OCI-M1 (cell line): ENCODE data around the gene WDR62.
"Not testable (repeated sequence)": the region's sequence is repeated elsewhere in the genome, so short reads cannot be mapped to it uniquely, and the experiment has no call there.

ENCODE experiments used
- DNase-seq: peaks from one replicate; lab custom pipeline; 2025; lab: John Stamatoyannopoulos, UW

Gene WDR62

DNA sequence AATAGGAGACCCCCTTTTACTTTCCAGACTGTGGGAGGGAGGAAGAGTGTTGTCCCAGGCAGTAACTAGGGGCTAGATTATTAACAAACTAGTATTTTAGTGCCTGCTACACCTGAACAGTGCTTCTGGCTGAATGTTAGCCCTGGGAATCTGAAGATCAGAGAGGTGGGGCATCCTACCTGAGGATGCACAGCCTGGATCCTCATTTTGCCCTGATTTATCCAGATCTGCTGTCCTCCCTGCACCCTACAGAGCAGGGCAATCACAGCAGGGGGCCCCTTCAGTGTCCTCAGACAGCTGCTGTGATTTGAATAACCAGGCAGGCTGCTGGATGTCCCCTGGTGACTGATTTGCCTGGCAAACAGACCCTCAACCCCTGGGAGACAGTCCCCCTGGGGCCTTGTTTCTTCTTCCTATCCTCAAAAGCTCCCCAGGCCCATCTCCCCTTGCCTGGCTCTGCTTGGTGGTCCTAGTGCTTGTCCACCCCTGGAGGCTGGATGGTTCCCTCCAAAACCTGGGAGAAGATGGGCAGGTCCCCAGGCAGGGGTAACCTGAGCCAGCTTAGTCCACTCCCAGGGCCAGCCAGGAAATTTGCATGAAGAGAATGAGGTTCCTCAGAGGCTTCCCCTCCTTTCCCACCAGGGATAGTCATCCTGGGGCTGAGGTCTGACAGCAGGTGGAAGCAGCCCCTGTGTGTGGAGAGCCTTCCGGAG, 55.9 kb downstream of the WDR62 start, which contains the start of gene OVOL3:
Gene OVOL3, plus strand, starts transcription at position 657 of the 713 bp plus-strand sequence. CDS start 60 bp downstream, outside the sequence.
- no peak for DNase-seq

DNA sequence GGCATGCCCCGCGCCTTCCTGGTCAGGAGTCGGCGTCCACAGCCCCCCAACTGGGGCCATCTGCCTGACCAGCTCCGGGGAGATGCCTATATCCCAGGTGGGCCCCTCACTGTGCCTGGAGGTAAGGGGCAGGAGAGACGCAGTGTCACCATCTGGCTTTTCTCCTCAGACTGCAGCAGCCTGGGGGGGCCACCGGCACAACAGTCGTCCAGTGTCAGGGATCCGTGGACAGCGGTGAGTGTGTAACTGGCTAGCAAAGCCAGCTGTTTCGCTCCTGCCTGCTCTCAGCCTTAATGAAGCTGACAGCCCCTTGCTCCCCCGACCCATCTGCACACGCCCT, 56.5 kb downstream of the WDR62 start:
- no peak for DNase-seq

GRCh38 chr19:36112678-36113077, 58.0 kb downstream of the WDR62 start:
- DNase-seq = no peak

GRCh38 chr19:36113425-36113824, 58.7 kb downstream of the WDR62 start:
- no peak for DNase-seq

GRCh38 chr19:36113894-36114720, 59.4 kb downstream of the WDR62 start:
- DNase-seq = no peak

- peak; percentile 100 for DNase-seq
Measured at GRCh38 chr19:36114721-36115452, 60.2 kb downstream of the WDR62 start, which contains the start of gene POLR2I. POLR2I (minus strand) TSS chr19:36114875; CDS start chr19:36114856, 19 bp downstream.

DNA sequence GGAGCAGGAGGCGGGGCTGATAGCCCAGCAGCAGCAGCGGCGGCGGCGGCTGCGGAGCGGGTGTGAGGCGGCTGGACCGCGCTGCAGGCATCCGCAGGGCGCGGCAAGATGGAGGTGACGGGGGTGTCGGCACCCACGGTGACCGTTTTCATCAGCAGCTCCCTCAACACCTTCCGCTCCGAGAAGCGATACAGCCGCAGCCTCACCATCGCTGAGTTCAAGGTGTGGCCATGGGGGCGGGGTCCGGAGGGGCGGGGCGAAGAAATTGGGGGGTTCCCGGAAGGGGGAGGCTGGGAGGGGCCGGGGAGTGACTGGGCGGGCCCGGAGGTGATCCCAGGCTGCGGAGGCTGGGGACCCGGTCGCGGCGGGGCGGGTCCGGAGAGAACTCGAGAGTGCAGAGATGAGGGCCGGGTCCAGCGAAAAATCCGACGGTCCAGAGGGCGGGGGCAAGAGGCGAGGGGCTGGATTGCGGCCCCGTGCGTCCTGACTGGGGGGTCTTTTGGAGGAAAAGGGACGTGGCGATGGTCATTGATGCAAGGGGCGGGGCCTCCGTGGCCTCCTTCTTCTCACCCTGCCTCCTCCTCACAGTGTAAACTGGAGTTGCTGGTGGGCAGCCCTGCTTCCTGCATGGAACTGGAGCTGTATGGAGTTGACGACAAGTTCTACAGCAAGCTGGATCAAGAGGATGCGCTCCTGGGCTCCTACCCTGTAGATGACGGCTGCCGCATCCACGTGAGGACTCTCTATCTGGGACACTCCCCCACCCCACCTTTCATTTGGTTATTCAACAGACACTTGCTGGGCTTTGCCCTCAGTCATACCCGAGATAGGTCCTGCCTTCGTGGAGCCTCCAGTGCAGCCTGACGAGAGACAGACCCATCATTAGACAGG, 61.0 kb downstream of the WDR62 start, which contains the start of gene TBCB:
Gene TBCB, plus strand, starts transcription at position 16 of the 891 bp plus-strand sequence. Its CDS starts 93 bp downstream, at position 109.
- DNase-seq = no peak

GRCh38 chr19:36116344-36116637, 61.6 kb downstream of the WDR62 start:
- DNase-seq = no peak

DNA sequence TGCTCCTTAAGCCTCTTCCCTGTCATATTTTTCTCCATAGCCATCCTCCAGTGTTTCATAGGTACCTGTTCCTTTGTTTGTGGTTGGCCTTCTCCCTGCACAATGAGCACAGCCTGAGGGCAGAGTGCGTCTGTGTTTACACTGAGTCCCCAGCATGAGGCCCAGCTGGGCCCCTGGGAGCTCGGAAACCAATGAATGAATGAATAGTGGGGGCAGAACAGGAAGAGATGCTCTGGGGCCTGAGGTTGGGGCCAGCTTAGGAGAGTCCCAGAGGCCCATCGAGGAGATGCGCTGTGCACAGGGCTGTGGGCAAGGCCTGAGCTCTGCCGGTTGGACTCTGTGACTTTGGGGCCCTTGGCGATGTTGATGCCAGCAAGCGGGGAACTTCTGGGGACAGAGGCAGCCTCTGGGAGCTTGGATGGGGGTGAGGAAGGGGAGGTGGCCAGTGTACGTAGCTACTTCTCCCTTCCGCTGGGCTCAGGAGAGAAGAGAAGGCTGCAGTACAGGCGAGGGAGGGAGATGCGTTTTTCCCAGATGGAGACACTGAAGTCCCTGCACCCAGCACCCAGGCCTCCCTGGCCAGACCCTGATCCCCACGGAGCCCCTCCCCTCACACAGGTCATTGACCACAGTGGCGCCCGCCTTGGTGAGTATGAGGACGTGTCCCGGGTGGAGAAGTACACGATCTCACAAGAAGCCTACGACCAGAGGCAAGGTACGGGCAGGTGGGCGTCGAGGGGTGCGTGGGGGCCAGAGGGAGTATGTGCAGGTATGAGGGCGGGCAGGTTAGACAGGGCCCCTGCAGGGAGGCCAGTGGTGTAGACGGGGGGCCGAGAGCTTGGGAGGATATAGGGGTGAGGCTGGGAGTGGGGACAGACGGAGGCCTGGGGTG, 65.6 kb downstream of the WDR62 start:
- DNase-seq = no peak

GRCh38 chr19:36120984-36121358, 66.3 kb downstream of the WDR62 start:
- no peak for DNase-seq

GRCh38 chr19:36121486-36122124, 66.9 kb downstream of the WDR62 start:
- DNase-seq = no peak

GRCh38 chr19:36125557-36125956, 70.9 kb downstream of the WDR62 start:
- DNase-seq = no peak

- DNase-seq = no peak
Measured at GRCh38 chr19:36128392-36128736, 73.7 kb downstream of the WDR62 start.

DNA sequence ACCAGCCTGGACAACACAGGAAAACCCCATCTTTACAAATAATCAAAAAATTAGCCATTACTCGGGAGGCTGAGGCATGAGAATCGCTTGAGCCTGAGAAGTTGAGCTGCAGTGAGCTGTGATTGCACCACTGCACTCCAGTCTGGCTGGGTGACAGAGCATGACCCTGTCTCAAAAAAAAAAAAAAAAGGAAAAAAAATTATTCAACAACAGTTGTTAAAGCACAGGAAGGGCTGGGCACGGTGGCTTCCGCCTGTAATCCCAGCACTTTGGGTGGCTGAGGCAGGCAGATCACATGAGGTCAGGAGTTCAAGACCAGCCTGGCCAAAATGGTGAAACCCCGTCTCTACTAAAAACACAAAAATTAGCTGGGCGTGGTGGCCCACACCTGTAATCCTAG, 76.5 kb downstream of the WDR62 start:
- DNase-seq = not testable (repeated sequence)

GRCh38 chr19:36134867-36135266, 80.2 kb downstream of the WDR62 start:
- not testable (repeated sequence) for DNase-seq

- DNase-seq = no peak
Measured at GRCh38 chr19:36136964-36137686, 82.4 kb downstream of the WDR62 start.

DNA sequence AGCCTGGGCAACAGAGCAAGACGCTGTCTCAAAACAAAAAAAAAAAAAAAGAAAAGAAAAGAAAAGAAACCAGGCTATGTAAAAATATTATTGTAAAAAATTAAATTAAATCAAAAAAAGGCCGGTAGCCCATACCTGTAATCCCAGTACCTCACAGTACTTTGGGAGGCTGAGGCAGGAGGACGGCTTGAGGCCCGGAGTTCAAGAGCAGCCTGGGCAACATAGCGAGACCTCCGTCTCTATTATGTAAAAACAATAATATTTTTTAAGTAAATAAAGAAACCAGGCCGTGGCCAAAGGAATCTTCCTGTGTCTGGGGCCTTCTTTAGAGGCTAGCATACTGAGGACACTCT, 84.4 kb downstream of the WDR62 start:
- DNase-seq = no peak

GRCh38 chr19:36139473-36140303, 85.0 kb downstream of the WDR62 start, which contains the start of gene CAPNS1:
CAPNS1 (plus strand) TSS chr19:36140066; CDS start chr19:36141012, 946 bp downstream.
- DNase-seq = peak; percentile 99
